Measurements from ENCODE around the gene CEP290. TPM values are rescaled to one million over a fixed set of nuclear protein-coding genes. Genes with fewer than 3 reads are reported as not detected.
A peak's percentile ranks its signal among the peaks of the same experiment; 100 is the strongest.

CEP290 gene
- total RNA-seq, 1 experiment from 2014 or later, result 12.8 TPM

GRCh38 chr12:88144037-88144436 lies 2.1 kb upstream of the CEP290 start:
- Histone ChIP-seq H3K79me2 (ENCODE audit: insufficient read depth, low read length) (peaks cover 5% of the 10 kb centered on the region; the same call in 1 of the 2 replicates), H2AFZ (ENCODE audit: low read length) (no peak overlapping the region), H3K4ac (ENCODE audit: low read depth, low read length) (no peak overlapping the region), H3K9me3 (ENCODE audit: control insufficient read depth, low read depth, low read length) (no peaks in the 10 kb centered on the region), H4K5ac (ENCODE audit: insufficient read length, low read depth, low read length) (no peak overlapping the region), H3K79me1 (ENCODE audit: insufficient read depth, low read depth, low read length, poor library complexity, severe bottlenecking) (no peaks in the 10 kb centered on the region), H3K14ac (ENCODE audit: insufficient read depth, low read length) (no peak overlapping the region), H3K18ac (ENCODE audit: insufficient read length, low read depth, low read length) (no peak overlapping the region), H3K23ac (ENCODE audit: insufficient read length, low read depth, low read length) (no peak overlapping the region), H4K91ac (ENCODE audit: insufficient read length, low read depth, low read length) (no peak overlapping the region), H3K27me3 (ENCODE audit: insufficient read depth, low read length) (no peaks in the 10 kb centered on the region), H3K27ac (ENCODE audit: insufficient read length, low read depth, low read length) (no peak overlapping the region), H3K4me2 (ENCODE audit: insufficient read depth, insufficient read length, low read length) (peak overlapping the region; percentile 11), H2BK20ac (ENCODE audit: low read depth, low read length, poor library complexity, severe bottlenecking) (no peak overlapping the region), H2AK5ac (ENCODE audit: insufficient read length, low read length) (no peak overlapping the region), H3K23me2 (ENCODE audit: insufficient read length, low read depth, low read length, poor library complexity, severe bottlenecking) (no peaks in the 10 kb centered on the region), H3K4me1 (ENCODE audit: insufficient read depth, low read length) (peaks cover 5% of the 10 kb centered on the region; the same call in 1 of the 2 replicates), H3T11ph (ENCODE audit: low read length) (no peak overlapping the region), H2BK5ac (ENCODE audit: insufficient read length, low read length) (no peak overlapping the region), H3K9ac (ENCODE audit: extremely low read depth, insufficient read length, low read length) (no peak overlapping the region), H2BK120ac (ENCODE audit: low read depth, low read length, poor library complexity, severe bottlenecking) (no peak overlapping the region), H3K56ac (ENCODE audit: insufficient read length, low read depth, low read length) (no peak overlapping the region), H4K20me1 (ENCODE audit: control insufficient read depth, insufficient read depth, insufficient read length) (no peaks in the 10 kb centered on the region), H4K8ac (replicated peaks; ENCODE audit: insufficient read length, low read depth, low read length) (no peak overlapping the region), H2BK15ac (ENCODE audit: low read depth, low read length) (no peak overlapping the region), H2BK12ac (ENCODE audit: insufficient read length, low read depth, low read length) (no peak overlapping the region)
- Mint-ChIP-seq H3K4me3 (peak overlapping the region; percentile 88 to 97), H3K27me3 (ENCODE audit: low read depth) (no peaks in the 10 kb centered on the region), H3K27ac (peak overlapping the region in 2 of 3 experiments; percentile 63 to 65; a peak in 4 of 7 replicates), H3K9me3 (no peaks in the 10 kb centered on the region), H3K36me3 (ENCODE audit: insufficient read depth in 1 of 3, low read depth in 3 of 3) (no peaks in the 10 kb centered on the region), H3K4me1 (peaks cover 36 to 37% of the 10 kb centered on the region in 2 experiments)
- no peak for TF ChIP-seq CTCF (conservative IDR thresholded peaks at IDR 0.05)
- no CpG with 5 or more reads among the region's 5 CpGs for WGBS (ENCODE audit: extremely low coverage, insufficient read length, low lambda C conversion rate)
- no peak for DNase-seq

Data from H9 (cell line).